ENCODE data around the gene ZNF177.

GRCh38 chr19:9381361-9381785 lies 18.6 kb downstream of the ZNF177 start:
- TF ChIP-seq CTCF (IDR thresholded peaks at IDR 0.05; ENCODE audit: extremely low read depth in 1 of 2, insufficient read depth in 1 of 2, low read depth in 1 of 2, low read length in 2 of 2), result no peak
- TF ChIP-seq MAX (IDR thresholded peaks at IDR 0.05; ENCODE audit: insufficient read depth, insufficient read length), result no peak
- TF ChIP-seq POLR2A (IDR thresholded peaks at IDR 0.05; ENCODE audit: low read depth, low read length), result no peak
- TF ChIP-seq EZH2 (IDR thresholded peaks at IDR 0.05; ENCODE audit: borderline replicate concordance, low read depth, low read length, severe bottlenecking), result no peak
- no peak for TF ChIP-seq JUN (IDR thresholded peaks at IDR 0.05; ENCODE audit: borderline replicate concordance, insufficient read depth, insufficient read length, low read depth)
- TF ChIP-seq POLR2AphosphoS5 (IDR thresholded peaks at IDR 0.05; ENCODE audit: insufficient read depth, low read depth, low read length), result no peak

All from endothelial cell of umbilical vein (primary cell).